HG03520 (cell line): Measurements from ENCODE around the gene NUP214.
"Not testable (repeated sequence)": the region's sequence is repeated elsewhere in the genome, so short reads cannot be mapped to it uniquely, and the experiment has no call there.

Experiments used
- ATAC-seq: cut with Tn5 transposase; IDR thresholded peaks from one replicate; pipeline ENCODE4 v1.9.1; 2021; ENCODE audit warnings: mild to moderate bottlenecking, moderate library complexity; ENCODE audit not compliant: unreplicated experiment

NUP214 gene

DNA sequence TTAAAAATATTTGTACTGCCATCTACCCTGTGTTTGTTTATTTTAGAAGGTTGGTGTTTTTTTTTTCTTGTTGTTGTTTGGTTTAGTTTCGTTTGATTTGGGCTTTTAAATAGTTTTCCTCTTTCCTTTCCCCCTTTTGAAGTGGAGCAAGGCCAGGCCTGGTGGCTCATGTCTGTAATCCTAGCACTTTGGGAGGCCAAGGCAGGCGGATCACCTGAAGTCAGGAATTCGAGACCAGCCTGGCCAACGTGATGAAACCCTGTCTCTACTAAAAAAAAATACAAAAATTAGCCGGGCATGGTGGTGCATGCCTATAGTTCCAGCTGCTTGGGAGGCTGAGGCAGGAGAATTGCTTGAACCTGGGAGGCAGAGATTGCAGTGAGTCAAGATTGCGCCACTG lies 65.6 kb downstream of the NUP214 start:
- not testable (repeated sequence) for ATAC-seq

DNA sequence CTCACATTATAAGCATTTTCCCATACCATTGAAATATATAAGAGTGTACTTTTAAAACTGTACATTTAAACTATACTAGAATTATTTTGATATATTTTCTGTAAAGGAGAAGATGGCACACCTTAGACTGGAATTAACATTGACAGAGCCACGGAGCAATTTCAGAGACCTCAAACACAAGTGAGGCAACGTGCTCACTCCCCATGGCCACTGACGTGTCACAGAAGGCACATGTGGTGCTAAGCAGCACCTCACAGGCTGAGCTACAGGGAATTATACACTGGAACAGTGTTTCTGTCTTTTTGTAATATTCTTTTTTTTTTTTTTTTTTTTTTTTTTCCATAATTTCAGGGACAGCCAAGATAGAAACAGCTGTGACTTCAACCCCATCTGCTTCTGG lies 66.5 kb downstream of the NUP214 start:
- ATAC-seq: no peak

DNA sequence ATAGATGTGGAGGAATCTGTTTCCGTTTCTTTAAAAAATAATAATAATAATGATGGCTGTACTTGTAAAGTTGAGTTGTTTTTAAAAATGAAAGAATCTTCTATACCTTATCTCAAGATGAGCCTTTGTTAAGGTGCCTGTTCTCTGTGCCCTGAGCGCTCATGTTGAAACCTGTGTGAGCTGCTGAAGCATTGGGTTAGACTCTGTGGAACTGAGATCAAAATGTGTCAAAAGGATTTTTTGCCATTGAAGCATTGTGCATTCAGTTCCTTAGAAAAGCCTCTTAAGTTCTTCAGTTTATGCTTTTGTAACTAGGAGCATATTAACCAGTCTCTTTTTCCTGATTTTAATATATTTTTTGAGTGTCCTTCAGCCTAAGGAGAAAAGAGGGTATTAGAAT lies 67.7 kb downstream of the NUP214 start:
- no peak for ATAC-seq

DNA sequence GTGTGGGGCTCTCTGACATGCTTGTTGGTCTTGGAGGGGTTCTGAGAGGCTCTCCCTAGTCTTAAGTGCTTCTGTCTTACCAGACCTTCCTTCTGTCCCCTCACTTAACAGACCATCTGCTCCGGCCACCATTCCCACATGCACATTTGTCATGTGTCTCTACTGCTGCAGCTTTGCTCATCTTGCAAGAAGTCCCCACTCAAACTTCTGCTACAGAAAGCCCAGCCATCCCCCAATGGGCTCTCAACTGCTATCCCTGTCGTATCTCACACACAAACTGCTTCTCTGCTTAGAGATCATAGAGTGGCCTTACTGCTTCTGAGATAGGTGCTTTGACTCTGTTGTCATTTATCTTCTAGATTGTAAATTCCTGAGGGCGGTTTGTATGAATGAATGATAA lies 69.4 kb downstream of the NUP214 start:
- no peak for ATAC-seq

DNA sequence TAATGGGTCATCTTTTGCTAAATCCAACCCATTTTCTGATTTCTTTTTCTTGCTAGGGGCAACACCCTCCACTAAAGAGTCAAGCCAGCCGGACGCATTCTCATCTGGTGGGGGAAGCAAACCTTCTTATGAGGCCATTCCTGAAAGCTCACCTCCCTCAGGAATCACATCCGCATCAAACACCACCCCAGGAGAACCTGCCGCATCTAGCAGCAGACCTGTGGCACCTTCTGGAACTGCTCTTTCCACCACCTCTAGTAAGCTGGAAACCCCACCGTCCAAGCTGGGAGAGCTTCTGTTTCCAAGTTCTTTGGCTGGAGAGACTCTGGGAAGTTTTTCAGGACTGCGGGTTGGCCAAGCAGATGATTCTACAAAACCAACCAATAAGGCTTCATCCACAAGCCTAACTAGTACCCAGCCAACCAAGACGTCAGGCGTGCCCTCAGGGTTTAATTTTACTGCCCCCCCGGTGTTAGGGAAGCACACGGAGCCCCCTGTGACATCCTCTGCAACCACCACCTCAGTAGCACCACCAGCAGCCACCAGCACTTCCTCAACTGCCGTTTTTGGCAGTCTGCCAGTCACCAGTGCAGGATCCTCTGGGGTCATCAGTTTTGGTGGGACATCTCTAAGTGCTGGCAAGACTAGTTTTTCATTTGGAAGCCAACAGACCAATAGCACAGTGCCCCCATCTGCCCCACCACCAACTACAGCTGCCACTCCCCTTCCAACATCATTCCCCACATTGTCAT lies 72.0 kb downstream of the NUP214 start:
- no peak for ATAC-seq

DNA sequence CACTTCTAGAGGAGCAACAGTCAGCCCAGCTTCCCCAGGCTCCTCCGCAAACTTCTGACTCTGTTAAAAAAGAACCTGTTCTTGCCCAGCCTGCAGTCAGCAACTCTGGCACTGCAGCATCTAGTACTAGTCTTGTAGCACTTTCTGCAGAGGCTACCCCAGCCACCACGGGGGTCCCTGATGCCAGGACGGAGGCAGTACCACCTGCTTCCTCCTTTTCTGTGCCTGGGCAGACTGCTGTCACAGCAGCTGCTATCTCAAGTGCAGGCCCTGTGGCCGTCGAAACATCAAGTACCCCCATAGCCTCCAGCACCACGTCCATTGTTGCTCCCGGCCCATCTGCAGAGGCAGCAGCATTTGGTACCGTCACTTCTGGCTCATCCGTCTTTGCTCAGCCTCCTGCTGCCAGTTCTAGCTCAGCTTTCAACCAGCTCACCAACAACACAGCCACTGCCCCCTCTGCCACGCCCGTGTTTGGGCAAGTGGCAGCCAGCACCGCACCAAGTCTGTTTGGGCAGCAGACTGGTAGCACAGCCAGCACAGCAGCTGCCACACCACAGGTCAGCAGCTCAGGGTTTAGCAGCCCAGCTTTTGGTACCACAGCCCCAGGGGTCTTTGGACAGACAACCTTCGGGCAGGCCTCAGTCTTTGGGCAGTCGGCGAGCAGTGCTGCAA lies 72.8 kb downstream of the NUP214 start:
- no peak for ATAC-seq

DNA sequence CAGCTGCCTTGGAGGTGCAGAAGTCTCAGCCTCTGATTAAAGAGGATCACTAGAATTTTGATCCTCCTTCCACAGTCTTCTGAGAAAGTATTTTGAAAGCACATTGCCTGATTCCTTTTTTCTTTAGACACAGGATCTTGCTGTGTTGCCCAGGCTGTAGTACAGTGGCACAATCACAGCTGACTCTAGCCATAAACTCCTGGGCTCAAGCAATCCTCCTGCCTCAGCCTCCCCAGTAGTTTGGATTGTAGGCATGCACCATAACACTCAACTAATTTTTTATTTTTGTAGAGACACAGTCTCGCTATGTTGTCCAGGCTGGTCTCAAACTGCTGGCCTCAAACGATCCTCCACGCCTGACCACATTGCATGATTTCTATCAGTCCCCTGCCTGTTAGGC lies 76.5 kb downstream of the NUP214 start:
- ATAC-seq: no peak

DNA sequence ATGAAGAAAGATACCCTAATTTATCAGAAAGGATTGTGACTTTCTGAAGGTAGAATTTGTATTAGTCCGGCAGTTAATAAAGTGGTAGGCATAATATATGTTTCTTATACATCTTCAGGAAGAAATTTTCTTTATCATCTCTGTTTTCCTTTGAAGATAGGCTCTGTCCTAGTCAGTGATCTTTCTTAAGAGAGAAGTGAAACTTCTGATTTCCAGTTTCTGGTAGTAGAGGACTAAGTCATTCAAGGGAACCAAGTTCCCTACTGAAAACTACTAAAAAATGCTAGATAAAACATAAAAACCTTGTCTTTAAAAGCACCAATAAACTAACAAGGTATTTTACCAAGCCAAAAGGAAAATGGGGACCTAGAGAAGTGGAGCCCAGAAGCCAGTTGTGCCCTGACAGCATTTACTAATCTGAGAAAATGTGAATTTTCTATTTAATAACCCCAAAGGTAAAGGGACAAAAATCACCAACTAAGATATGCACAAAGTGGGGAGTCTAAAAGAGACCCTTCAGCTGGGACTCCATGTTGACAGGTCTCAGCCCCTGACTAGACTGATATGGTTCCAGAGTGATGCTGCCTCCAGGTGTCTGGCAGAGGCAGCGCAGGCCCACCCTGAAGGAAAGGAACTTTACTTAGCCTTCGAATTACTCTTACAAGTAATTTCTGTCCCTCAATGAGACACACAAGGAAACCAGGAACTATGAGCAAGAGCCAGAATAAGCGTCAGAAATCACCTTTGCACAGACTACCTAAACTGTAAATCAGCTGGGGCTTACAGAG lies 78.2 kb downstream of the NUP214 start:
- no peak for ATAC-seq

DNA sequence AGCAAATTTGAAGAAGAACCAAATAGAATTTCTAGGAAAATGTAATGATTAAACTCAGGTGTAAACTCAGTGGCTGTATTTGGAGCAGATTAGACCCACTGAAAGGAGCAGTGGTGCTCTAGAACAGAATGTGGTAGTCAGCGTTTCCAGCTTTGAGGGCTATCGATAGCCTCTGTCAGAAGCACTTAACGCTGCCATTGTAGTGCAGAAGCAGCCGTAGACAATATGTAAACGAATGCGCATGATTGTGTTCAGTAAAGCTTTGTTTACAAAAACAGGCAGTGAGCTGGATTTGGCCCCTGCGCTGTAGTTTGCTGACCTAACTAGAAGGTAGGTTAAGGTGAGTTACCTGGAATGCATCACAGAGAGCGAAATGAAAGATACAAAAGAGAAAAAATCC lies 78.9 kb downstream of the NUP214 start:
- no peak for ATAC-seq

DNA sequence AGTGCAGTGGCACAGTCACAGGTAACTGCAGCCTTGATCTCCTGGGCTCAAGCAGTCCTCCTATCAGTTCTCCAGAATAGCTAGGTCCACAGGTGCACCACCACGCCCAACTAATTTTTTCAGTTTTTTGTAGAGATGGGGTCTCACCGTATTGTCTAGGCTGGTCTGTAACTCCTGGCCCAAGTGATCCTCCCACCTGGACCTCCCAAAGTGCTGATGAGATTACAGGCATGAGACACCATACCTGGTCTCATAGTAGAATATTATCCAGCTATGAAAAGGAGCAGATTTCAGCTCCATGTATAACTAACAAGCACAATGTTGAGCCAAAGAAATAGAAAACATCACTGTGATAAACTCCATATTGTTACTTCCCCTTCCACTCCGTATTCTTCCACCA lies 81.1 kb downstream of the NUP214 start:
- ATAC-seq: no peak

DNA sequence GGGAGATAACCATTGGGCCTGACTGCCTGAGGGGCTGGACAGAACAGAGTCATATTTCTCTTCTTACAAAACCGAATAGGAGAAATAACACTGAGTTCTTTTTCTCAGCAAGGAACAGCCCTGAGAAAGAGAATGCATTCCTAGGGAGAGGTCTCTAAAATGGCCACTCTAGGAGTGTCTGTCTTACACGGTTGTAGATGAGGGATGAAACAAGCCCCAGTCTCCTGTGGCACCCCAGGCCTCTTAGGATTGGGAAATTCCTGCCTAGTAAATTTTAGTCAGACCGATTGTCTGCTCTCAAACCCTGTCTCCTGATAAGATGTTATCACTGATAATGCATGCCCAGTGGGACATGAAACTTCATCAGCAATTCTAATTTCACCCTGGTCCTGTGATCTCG lies 86.5 kb downstream of the NUP214 start:
- ATAC-seq: not testable (repeated sequence)

DNA sequence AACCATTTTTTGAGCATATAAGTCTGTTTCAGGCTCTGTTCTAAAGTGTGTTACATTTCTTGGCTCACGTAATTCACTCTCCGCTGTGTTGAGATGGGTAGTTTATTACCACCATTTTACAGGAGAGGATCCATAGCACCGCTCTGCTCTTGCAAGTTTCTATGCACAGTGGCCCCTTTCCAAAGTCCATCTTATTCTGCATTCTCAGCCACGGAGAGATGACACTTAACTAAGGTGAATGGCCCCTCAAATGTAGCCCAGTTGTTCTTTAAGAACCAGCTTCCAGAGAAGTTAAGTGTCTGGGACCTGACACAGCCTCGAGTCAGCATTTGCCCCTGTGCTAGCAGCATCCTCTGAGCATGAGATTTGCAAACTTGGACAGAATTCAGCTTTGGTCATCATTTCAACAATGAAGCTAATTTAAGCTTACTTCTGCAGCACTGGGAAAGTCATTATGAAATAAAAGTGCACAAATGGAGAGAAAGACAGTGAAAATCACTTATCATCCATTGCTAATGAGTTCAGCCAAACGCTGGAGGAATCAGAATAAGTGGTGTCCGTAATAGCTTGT lies 89.0 kb downstream of the NUP214 start:
- ATAC-seq: no peak

DNA sequence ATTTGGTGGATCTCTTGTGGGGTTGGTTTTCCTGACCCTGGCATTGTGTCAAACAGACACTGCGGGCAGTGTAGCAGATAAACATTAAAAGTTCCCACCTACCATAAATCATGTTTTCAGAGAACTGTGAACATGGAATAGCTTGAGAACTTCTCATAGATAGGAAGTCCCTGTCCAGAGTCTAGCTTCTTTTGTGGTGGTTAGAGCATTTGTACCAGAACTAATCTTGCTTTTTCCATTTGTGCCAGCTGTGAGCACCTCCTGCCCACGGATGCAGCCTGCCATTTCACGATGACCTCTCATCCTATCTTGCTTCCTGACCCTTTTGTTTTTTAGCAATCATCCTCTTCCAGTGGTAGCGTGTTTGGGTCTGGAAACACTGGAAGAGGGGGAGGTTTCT lies 89.5 kb downstream of the NUP214 start:
- ATAC-seq: no peak

DNA sequence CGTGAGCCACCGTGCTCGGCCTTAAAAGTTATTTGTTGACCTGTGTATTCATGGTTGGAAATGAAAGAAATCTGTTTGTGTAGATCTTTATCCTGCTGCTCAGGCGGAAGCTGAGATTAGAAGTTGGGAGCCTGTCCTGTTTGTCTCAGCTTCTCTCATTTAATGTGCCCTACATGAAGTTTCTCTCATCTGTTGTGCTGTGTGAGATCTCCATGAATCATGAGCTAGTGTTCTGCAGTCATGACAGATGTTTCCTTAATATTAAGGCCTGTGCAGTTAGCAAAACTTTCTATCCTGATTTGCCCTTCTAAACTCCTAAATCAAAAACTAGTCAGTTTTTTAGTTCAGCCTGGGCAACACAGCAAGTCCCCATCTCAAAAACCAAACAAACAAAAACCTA lies 91.4 kb downstream of the NUP214 start:
- ATAC-seq: no peak

DNA sequence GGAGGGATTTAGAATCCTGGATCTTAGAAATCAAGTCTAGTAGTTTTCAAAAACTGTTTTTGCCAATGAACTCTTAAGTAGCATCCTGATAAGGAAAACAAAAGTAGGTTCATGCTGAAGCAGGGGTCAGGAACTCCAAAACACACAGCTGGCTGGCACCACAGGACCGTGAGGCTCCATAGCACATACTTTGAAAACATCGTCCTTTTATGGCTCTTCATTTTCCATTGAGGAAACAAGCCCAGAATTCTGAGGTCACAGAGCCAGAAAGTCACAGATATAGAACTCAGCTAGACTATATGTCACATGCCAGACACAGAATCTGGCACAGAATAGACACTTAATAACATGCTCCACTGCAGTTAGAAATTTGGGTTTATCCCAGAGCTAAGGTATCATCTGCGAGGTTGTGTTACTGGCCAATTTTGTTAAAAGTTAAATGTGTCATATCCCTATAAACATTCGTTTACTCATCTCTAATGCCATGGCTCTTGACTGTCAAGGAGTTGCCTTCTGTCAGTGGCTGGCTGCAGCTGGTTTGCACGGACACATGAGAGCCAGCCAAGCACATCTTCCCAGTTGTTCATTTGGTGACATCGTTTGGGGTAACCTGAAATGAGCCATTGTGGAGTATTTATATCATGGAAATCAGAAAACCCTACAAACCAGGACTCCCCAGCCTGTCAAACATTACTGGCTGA lies 92.1 kb downstream of the NUP214 start:
- ATAC-seq: no peak

DNA sequence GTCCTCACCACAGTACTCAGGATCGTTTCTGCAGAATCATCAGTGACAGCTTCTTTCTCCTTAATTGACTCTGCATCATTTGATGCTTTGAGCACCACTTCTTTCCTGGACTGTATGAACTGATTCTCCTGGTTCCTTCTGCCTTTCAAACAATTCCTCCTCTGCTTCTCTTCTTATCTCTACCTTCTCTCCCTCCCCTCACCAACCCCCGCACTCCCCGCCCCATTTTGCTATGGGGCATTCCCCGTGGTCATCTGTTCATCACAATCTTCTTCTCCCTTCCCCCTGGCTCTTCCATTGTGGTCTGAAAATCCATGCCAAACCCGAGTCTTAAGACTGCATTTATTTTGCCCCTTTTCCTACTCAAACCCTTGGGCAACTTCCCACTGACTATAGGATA lies 93.0 kb downstream of the NUP214 start:
- ATAC-seq: no peak

DNA sequence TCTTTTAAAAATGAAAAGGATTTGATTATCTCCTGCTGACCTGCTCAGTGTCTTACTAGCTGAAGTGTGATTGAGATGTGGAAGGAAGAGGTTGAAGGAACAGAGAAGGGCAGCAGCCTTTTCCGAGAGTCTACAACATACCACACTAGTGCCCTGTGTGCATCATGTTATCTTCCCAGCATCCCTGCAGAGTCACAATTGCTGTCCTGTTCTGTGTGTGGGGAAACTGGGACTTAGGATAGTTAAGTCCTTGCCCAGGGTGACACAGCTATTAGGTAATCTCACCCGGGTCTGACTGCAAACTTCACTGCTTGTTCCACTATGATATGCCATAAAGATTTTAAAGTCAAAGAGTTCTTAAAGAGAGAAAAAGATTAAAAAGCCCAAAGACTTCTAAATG lies 95.1 kb downstream of the NUP214 start:
- no peak for ATAC-seq

DNA sequence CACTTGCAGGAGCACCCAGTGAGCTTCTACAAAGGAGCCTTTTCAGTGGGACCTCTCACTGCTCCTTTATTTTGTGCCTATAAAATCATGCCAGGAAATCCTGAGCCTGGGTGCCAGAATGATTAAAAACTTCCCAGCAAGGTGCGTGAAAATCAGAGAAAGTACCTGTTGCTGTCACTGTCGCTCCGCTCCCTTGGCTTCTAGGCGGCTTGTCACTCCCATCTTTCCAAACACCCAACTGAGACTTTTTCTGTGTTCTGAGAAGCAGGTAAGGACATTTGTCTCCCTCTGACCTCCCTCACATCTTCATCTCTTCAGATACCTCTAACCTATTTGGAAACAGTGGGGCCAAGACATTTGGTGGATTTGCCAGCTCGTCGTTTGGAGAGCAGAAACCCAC lies 97.1 kb downstream of the NUP214 start:
- no peak for ATAC-seq

DNA sequence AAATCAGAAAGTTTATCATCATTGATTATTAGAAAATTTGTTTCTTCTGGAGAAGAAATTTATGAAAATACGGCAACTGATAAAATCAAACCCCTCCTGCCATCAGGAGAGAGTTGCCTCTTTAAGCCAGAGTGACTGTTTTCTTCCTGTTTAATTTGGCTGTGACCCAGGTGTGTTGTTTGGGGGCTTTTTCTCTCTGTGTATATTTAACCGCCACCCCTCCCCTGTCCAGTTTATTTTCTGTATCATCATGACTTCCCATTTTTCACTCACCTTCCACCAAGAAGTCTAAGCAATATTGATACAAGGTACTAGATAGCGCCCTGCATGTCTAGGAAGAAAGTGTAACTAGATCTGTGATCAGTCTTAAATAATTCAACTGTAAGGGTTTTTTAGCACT lies 100.8 kb downstream of the NUP214 start:
- no peak for ATAC-seq

DNA sequence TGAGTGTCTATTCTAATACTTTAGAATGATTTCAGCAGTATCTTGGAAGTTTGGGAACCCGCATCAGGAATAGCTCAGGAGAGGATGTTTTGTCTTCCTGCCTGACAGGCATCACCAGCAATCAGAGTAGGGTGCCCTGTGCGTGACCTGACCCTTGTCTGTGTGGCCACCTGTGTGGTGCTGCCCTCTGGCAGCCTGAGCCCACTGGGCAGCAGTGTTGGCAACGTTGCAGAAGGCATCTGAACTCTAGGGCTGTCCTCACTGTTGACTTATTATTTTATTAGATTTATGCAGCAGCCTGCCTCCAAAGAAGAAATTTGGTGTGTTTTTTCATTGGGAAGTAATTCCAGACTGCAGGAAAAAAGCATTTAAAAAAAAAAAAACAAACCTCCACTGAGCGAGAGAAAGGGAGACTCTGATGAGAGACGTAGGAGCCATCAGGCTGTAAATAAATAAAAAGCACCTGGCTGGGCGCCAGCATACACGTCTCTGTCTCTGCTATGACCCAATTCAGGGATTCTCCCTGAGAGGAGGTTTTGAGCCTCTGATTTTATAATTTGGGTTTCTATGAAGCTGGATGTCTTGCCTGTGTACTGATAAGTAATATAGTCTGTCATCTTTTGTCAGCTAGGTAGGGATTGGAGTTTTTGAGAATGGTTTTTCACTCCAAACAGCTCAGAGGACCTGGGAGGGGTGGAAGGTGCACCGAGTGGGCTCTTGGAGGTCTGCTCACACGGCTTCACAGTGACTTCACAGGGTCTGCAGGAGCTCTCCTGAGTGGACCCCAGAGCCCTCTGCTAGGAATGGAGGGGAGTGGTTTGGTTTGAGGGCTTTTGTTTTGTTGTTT lies 101.9 kb downstream of the NUP214 start:
- ATAC-seq: no peak
